GM12892 (cell line): Measurements from ENCODE around the gene SLC4A3.

Source experiments
- POLR2A ChIP-seq: IDR thresholded peaks from 2 replicates; pipeline ENCODE4 v1.6.1; 2011; ENCODE audit warnings: low read depth, low read length, control low read depth
- POLR2AphosphoS5 ChIP-seq: IDR thresholded peaks from 2 replicates; pipeline ENCODE4 v1.6.1; 2011; ENCODE audit warnings: low read depth, low read length, control low read depth

DNA sequence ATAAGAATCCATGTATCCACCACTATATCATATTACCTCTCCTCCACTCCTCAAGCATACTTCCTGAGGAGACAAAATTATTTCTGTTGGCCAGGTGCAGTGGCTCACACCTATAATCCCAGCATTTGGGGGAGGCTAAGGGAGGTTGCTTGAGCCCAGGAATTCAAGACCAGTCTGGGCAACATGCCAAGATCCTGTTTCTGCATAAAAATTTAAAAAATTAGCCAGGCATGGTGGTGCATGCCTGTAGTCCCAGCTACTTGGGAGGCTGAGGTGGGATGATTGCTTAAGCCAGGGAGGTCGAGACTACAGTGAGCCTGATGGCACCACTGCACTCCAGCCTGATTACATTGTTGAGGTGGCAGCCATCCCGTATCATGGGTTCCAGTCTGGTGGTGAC lies 46.1 kb upstream of the SLC4A3 start:
- TF ChIP-seq POLR2AphosphoS5 (no peak), POLR2A (no peak)
